Muscle layer of colon (tissue), 2 donors: Measurements from ENCODE around the gene TAPT1.
"Not testable (repeated sequence)": the region's sequence is repeated elsewhere in the genome, so short reads cannot be mapped to it uniquely, and the experiment has no call there.

ENCODE experiments used
- H3K27ac ChIP-seq: one replicate; pipeline ENCODE4 v1.7.0; 2013; ENCODE audit warnings: low read depth, mild to moderate bottlenecking, low read length, moderate library complexity
- H3K27me3 ChIP-seq, 2 donors: one replicate each; pipeline ENCODE4 v1.7.0; 2013; ENCODE audit warnings: low read length in 2 of 2, mild to moderate bottlenecking in 2 of 2; ENCODE audit not compliant: insufficient read depth in 2 of 2, control insufficient read depth in 1 of 2
- H3K36me3 ChIP-seq: one replicate; pipeline ENCODE4 v1.7.0; 2013; ENCODE audit warnings: mild to moderate bottlenecking, low read length; ENCODE audit not compliant: insufficient read depth
- H3K4me1 ChIP-seq: one replicate; pipeline ENCODE4 v1.7.0; 2013; ENCODE audit warnings: mild to moderate bottlenecking, low read length; ENCODE audit not compliant: insufficient read depth
- H3K4me3 ChIP-seq, 2 donors: one replicate each; pipeline ENCODE4 v1.7.0; 2013; ENCODE audit warnings: low read length in 2 of 2, low read depth in 1 of 2, mild to moderate bottlenecking in 1 of 2, moderate library complexity in 1 of 2
- H3K9ac ChIP-seq: one replicate; pipeline ENCODE4 v1.7.0; 2013; ENCODE audit warnings: low read length
- H3K9me3 ChIP-seq: one replicate; pipeline ENCODE4 v1.7.0; 2013; ENCODE audit warnings: mild to moderate bottlenecking, low read length
- donor health status: abdominal sarcoma.
- donor health status: Adenocarcinoma of cecum.

The TAPT1 gene

GRCh38 chr4:16225863-16226815, at the start of gene TAPT1:
TAPT1 (minus strand) TSS chr4:16226471; CDS start chr4:16226457, 14 bp downstream.
- Histone ChIP-seq H3K27me3 (no peaks in the 10 kb centered on the region), H3K4me3 (peak within 1 kb of the TSS; percentile 73 to 88), H3K27ac (peak within 1 kb of the TSS; percentile 97), H3K4me1 (peaks cover 34% of the 10 kb centered on the region), H3K9ac (peak within 1 kb of the TSS; percentile 62), H3K9me3 (no peaks in the 10 kb centered on the region), H3K36me3 (no peaks in the 10 kb centered on the region)

- H3K9ac ChIP-seq, result no peak overlapping the region
Observed at GRCh38 chr4:16271411-16271810, 45.1 kb upstream of the TAPT1 start.

GRCh38 chr4:16270454-16271328, 44.4 kb upstream of the TAPT1 start:
- Histone ChIP-seq H3K27me3 (no peaks in the 10 kb centered on the region), H3K36me3 (no peaks in the 10 kb centered on the region), H3K9me3 (no peaks in the 10 kb centered on the region), H3K9ac (no peak overlapping the region), H3K27ac (no peak overlapping the region), H3K4me3 (no peak overlapping the region), H3K4me1 (no peaks in the 10 kb centered on the region)

More at GRCh38 chr4:16271411-16271810, 45.1 kb upstream of the TAPT1 start:
- Histone ChIP-seq H3K36me3 (no peaks in the 10 kb centered on the region), H3K4me1 (no peaks in the 10 kb centered on the region), H3K9me3 (no peaks in the 10 kb centered on the region), H3K27me3 (no peaks in the 10 kb centered on the region), H3K4me3 (no peak overlapping the region), H3K27ac (no peak overlapping the region)

GRCh38 chr4:16269742-16270453, 43.6 kb upstream of the TAPT1 start:
- not testable (repeated sequence) for H3K4me3 ChIP-seq, H3K36me3 ChIP-seq, H3K4me1 ChIP-seq, H3K9me3 ChIP-seq, H3K27me3 ChIP-seq, H3K27ac ChIP-seq, H3K9ac ChIP-seq

- Histone ChIP-seq H3K4me1 (no peaks in the 10 kb centered on the region), H3K4me3 (no peak overlapping the region), H3K36me3 (no peaks in the 10 kb centered on the region), H3K9me3 (no peaks in the 10 kb centered on the region), H3K27ac (no peak overlapping the region), H3K27me3 (no peaks in the 10 kb centered on the region), H3K9ac (no peak overlapping the region)
Observed at GRCh38 chr4:16269240-16269639, 43.0 kb upstream of the TAPT1 start.

GRCh38 chr4:16268290-16268689, 42.0 kb upstream of the TAPT1 start:
- no peaks in the 10 kb centered on the region for H3K27me3 ChIP-seq
- no peaks in the 10 kb centered on the region for H3K9me3 ChIP-seq
- H3K4me1 ChIP-seq, result no peaks in the 10 kb centered on the region
- H3K9ac ChIP-seq, result no peak overlapping the region
- no peaks in the 10 kb centered on the region for H3K36me3 ChIP-seq
- no peak overlapping the region for H3K4me3 ChIP-seq
- no peak overlapping the region for H3K27ac ChIP-seq

- Histone ChIP-seq H3K27me3 (no peaks in the 10 kb centered on the region), H3K9me3 (no peaks in the 10 kb centered on the region), H3K27ac (no peak overlapping the region), H3K36me3 (no peaks in the 10 kb centered on the region), H3K4me1 (no peaks in the 10 kb centered on the region), H3K4me3 (no peak overlapping the region), H3K9ac (no peak overlapping the region)
Observed at GRCh38 chr4:16267639-16268038, 41.4 kb upstream of the TAPT1 start.

GRCh38 chr4:16265820-16266219, 39.5 kb upstream of the TAPT1 start:
- no peaks in the 10 kb centered on the region for H3K9me3 ChIP-seq
- no peaks in the 10 kb centered on the region for H3K36me3 ChIP-seq
- H3K27me3 ChIP-seq, result no peaks in the 10 kb centered on the region
- no peak overlapping the region for H3K9ac ChIP-seq
- H3K4me1 ChIP-seq, result no peaks in the 10 kb centered on the region
- no peak overlapping the region for H3K4me3 ChIP-seq
- no peak overlapping the region for H3K27ac ChIP-seq

GRCh38 chr4:16264798-16265197, 38.5 kb upstream of the TAPT1 start:
- Histone ChIP-seq H3K9ac (no peak overlapping the region), H3K4me3 (no peak overlapping the region), H3K27ac (no peak overlapping the region), H3K4me1 (no peaks in the 10 kb centered on the region), H3K9me3 (no peaks in the 10 kb centered on the region), H3K36me3 (no peaks in the 10 kb centered on the region), H3K27me3 (no peaks in the 10 kb centered on the region)

GRCh38 chr4:16263056-16263455, 36.8 kb upstream of the TAPT1 start:
- Histone ChIP-seq H3K27me3 (no peaks in the 10 kb centered on the region), H3K9ac (no peak overlapping the region), H3K4me1 (no peaks in the 10 kb centered on the region), H3K4me3 (no peak overlapping the region), H3K27ac (no peak overlapping the region), H3K36me3 (no peaks in the 10 kb centered on the region), H3K9me3 (no peaks in the 10 kb centered on the region)

- no peak overlapping the region for H3K4me3 ChIP-seq
- no peak overlapping the region for H3K9ac ChIP-seq
- no peaks in the 10 kb centered on the region for H3K36me3 ChIP-seq
- H3K9me3 ChIP-seq, result no peaks in the 10 kb centered on the region
- no peaks in the 10 kb centered on the region for H3K4me1 ChIP-seq
- no peak overlapping the region for H3K27ac ChIP-seq
- no peaks in the 10 kb centered on the region for H3K27me3 ChIP-seq
Observed at GRCh38 chr4:16262188-16262587, 35.9 kb upstream of the TAPT1 start.
